Measurements from ENCODE around the gene TCAP.
"Not testable (repeated sequence)": the region's sequence is repeated elsewhere in the genome, so short reads cannot be mapped to it uniquely, and the experiment has no call there.

The TCAP gene

DNA sequence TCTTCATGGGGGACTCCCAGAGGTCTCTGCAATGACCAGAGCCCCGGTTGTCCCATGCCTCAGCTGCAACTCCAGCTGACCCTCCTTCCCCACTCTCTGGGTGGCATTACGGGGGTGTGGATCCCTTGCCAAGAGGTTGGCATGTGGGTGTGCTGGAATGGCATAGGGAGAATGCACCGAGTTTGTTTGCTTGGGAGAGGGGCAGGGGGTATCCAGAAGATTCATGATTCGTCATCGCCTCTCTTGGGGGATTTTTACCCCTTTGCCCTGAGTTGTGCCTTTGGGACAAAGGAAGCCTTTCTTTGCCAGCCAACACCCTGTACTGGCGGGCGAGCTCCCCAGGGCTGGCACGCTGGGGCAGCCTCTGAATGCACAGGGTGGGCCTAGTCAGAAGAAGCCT, 41.2 kb downstream of the TCAP start:
- no peak for DNase-seq

DNA sequence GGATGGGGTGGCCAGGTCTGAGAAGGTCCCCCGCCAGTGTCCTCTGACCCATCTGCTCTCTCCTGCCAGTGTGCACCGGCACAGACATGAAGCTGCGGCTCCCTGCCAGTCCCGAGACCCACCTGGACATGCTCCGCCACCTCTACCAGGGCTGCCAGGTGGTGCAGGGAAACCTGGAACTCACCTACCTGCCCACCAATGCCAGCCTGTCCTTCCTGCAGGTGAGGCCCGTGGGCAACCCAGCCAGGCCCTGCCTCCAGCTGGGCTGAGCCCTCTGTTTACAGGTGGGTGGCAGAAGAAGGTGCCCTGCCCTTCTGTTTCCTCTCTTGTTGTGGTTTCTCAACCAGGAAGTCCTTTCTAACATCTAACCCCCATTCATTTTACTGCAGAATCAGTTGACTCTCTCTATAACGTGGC, 41.8 kb downstream of the TCAP start:
- DNase-seq: no peak

DNA sequence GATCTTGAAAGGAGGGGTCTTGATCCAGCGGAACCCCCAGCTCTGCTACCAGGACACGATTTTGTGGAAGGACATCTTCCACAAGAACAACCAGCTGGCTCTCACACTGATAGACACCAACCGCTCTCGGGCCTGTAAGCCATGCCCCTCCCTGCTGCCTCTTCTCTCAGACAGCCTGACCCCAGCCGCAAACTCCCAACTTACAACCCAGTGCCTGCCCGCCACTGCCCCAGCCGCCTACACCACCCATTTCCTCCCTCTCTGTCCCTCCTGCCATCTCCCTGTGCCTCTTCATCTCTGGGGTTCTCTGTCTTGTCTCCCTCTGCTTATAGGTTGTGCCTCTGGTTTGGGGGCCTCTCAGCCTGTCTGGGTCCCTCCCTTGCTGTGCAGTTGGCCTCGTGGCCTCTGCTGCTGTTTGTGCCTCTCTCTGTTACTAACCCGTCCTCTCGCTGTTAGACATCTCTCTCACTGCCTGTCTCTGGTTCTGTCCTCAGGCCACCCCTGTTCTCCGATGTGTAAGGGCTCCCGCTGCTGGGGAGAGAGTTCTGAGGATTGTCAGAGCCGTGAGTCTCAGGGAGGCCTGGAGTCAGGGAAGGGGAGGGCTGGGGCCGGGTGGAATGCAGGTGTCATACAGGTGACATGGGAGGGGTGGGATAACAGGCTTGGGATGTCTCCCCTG, 44.3 kb downstream of the TCAP start:
- no peak for DNase-seq

DNA sequence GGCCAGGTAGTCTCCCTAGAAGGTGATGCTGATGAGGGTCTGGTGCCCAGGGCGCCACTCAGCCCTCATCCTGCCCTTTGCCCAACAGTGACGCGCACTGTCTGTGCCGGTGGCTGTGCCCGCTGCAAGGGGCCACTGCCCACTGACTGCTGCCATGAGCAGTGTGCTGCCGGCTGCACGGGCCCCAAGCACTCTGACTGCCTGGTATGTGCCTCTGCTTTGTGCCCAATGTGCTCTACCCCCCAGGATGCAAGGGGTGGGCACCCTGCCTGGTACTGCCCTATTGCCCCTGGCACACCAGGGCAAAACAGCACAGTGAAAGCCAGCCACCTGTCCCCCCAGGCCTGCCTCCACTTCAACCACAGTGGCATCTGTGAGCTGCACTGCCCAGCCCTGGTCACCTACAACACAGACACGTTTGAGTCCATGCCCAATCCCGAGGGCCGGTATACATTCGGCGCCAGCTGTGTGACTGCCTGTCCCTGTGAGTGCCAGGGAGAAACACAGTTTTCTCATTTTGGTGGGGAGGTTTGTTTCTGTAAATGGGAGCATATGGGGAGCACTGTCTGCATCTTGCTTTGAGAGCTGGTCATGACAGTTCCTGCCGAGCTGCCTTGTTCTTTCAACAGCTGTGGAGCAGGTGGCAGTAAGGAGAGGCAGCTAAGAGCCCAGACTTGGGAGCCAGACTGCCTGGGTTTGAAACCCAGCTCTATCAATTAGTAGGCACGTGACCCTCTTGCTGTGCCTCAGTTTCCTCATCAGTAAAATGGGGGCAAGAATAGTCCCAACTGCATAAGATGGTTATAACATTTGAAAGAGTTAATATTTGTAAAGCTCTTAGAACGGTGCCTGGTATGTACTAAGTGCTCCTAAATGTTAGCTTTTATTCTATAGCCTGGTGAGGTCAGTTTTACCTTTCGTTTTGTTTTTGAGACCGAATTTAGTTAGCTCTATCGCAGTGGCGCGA, 45.1 kb downstream of the TCAP start:
- no peak for DNase-seq

DNA sequence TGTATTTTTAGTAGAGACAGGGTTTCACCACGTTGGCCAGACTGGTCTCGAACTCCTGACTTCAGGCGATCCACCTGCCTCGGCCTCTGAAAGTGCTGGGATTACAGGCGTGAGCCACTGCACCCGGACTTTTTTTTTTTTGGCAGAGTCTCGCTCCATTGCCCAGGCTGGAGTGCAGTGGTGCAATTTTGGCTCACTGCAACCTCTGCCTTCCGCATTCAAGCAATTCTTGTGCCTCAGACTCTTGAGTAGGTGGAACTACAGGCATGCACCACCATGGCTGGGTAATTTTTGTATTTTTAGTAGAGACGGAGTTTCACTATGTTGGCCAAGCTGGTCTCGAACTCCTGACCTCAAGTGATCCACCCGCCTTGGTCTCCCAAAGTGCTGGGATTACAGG, 45.9 kb downstream of the TCAP start:
- DNase-seq: not testable (repeated sequence)

DNA sequence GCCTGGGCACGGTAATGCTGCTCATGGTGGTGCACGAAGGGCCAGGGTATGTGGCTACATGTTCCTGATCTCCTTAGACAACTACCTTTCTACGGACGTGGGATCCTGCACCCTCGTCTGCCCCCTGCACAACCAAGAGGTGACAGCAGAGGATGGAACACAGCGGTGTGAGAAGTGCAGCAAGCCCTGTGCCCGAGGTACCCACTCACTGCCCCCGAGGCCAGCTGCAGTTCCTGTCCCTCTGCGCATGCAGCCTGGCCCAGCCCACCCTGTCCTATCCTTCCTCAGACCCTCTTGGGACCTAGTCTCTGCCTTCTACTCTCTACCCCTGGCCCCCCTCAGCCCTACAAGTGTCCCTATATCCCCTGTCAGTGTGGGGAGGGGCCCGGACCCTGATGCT, 46.7 kb downstream of the TCAP start:
- no peak for DNase-seq

DNA sequence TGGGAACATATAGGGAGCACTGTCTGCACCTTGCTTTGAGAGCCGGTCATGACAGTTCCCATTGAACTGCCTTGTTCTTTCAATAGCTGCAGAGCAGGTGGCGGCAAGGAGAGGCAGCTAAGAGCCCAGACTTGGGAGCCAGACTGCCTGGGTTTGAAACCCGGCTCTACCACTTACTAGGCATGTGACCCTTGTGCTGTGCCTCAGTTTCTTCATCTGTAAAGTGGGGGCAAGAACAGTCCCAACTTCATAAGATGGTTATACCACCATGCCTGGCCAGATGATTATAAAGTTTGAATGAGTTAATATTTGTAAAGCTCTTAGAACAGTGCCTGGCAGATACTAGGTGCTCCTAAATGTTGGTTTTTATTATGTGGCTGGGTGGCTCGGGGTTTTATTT, 49.1 kb downstream of the TCAP start:
- DNase-seq: no peak

DNA sequence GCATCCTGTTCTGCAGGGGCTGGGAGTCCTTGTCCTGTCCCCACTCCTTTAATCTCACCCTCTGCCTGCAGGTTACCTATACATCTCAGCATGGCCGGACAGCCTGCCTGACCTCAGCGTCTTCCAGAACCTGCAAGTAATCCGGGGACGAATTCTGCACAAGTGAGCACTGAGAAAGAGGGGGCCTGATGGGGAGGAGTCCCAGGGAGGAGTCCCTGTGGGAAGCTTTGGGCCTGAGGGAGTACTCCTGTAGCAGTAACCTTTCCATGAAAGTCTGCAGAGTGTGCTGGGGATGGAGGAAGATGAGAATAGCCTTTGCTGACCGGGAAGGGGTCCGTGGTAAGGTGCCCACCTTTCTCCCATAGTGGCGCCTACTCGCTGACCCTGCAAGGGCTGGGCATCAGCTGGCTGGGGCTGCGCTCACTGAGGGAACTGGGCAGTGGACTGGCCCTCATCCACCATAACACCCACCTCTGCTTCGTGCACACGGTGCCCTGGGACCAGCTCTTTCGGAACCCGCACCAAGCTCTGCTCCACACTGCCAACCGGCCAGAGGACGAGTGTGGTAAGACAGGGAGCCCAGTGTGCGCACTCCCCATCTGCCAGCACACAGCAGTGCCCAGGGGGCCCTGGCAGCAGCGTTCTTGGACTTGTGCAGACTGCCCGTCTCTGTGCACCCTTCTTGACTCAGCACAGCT, 50.4 kb downstream of the TCAP start:
- DNase-seq: no peak
